Esophagus muscularis mucosa (tissue), 4 donors: ENCODE results near the gene VWA3A.

Experiments
- CTCF ChIP-seq, 3 experiments: fragments of 200-600 bp in 2 of 3; fragments of 450-650 bp in 1 of 3; sonication (generic) in 2 of 3; IDR thresholded peaks; one replicate each; pipeline ENCODE4 v1.5.1; 2017 to 2019; ENCODE audit warnings: antibody characterized with exemption in 3 of 3, mild to moderate bottlenecking in 2 of 3, moderate library complexity in 1 of 3
- EP300 ChIP-seq: sonication (generic); formaldehyde crosslinking; IDR thresholded peaks from one replicate; pipeline ENCODE4 v1.6.1; 2017; ENCODE audit warnings: antibody characterized with exemption
- POLR2A ChIP-seq: fragments of 450-650 bp; IDR thresholded peaks from one replicate; pipeline ENCODE4 v1.6.1; 2017; ENCODE audit warnings: antibody characterized with exemption, moderate library complexity, mild to moderate bottlenecking, low read depth
- POLR2AphosphoS5 ChIP-seq, 2 donors: sonication (generic); formaldehyde crosslinking; IDR thresholded peaks; one replicate each; pipeline ENCODE4 v1.6.1; 2017; ENCODE audit warnings: antibody characterized with exemption in 2 of 2

GRCh38 chr16:22183901-22184614 lies 91.7 kb downstream of the VWA3A start:
- TF ChIP-seq CTCF (IDR thresholded peaks at IDR 0.05) (no peak), POLR2A (no peak), POLR2AphosphoS5 (IDR thresholded peaks at IDR 0.05) (no peak), EP300 (no peak)
